Renal cortex interstitium (tissue), 11 donors: ENCODE measurements around the gene MTMR11. TPM values are rescaled to one million over a fixed set of nuclear protein-coding genes. Genes with fewer than 3 reads are reported as not detected.
"Not testable (repeated sequence)": the region's sequence is repeated elsewhere in the genome, so short reads cannot be mapped to it uniquely, and the experiment has no call there.

Source experiments
- DNase-seq, 11 donors: peaks; one replicate each; pipeline ENCODE4 v3.0.0-alpha.2; 2013; ENCODE audit warnings: low read depth in 9 of 11, low spot score in 4 of 11; ENCODE audit errors: extremely low read depth in 1 of 11
- polyA plus RNA-seq, 3 donors: library from polyadenylated mRNA; unstranded; fragments of 120-200 nt; gene quantifications; one replicate each; pipeline ENCODE4 v1.2.1, GENCODE V29; 2013; ENCODE audit not compliant: insufficient read length in 3 of 3

MTMR11 gene
- polyA plus RNA-seq, 3 donors, result 26.6 to 42.2 (median 33.5) TPM

- no peak for DNase-seq
Observed at GRCh38 chr1:149916193-149916897, 20.3 kb downstream of the MTMR11 start.

- DNase-seq, result no peak
Observed at GRCh38 chr1:149915429-149916192, 21.1 kb downstream of the MTMR11 start.

- no peak for DNase-seq
Observed at GRCh38 chr1:149914545-149914944, 22.1 kb downstream of the MTMR11 start.

GRCh38 chr1:149906570-149907075, 30.1 kb downstream of the MTMR11 start:
- DNase-seq, result no peak

- no peak for DNase-seq
Observed at GRCh38 chr1:149903836-149904491, 32.7 kb downstream of the MTMR11 start.

- DNase-seq, result peak; percentile 84 to 93 (median 89)
Observed at GRCh38 chr1:149899460-149900284, 37.0 kb downstream of the MTMR11 start, which contains the start of gene BOLA1. TSS of gene BOLA1 (plus strand) at chr1:149899568. CDS start at chr1:149900060, 492 bp downstream.

GRCh38 chr1:149896575-149896974, 40.1 kb downstream of the MTMR11 start:
- DNase-seq, result no peak

- DNase-seq, result peak in 5 of 11 donors; percentile 29 to 50 (median 43)
Observed at GRCh38 chr1:149888999-149889289, 47.7 kb downstream of the MTMR11 start.

GRCh38 chr1:149888247-149888998, 48.3 kb downstream of the MTMR11 start:
- DNase-seq, result peak; percentile 80 to 92 (median 87)

GRCh38 chr1:149887456-149888246, 49.0 kb downstream of the MTMR11 start:
- DNase-seq, result peak; percentile 88 to 99 (median 95)

- DNase-seq, result not testable (repeated sequence)
Observed at GRCh38 chr1:149887196-149887455, 49.6 kb downstream of the MTMR11 start.

GRCh38 chr1:149886396-149887195, 50.1 kb downstream of the MTMR11 start:
- DNase-seq, result peak; percentile 95 to 99 (median 99)

- DNase-seq, result not testable (repeated sequence)
Observed at GRCh38 chr1:149886121-149886395, 50.6 kb downstream of the MTMR11 start.

GRCh38 chr1:149885339-149886120, 51.1 kb downstream of the MTMR11 start:
- DNase-seq, result peak in 9 of 11 donors; percentile 76 to 85 (median 82)

- DNase-seq, result peak in 3 of 11 donors; percentile 23 to 46 (median 30)
Observed at GRCh38 chr1:149884433-149885338, 52.0 kb downstream of the MTMR11 start.
